HG03457 (cell line): ENCODE results near the gene ZSCAN25.
"Not testable (repeated sequence)": the region's sequence is repeated elsewhere in the genome, so short reads cannot be mapped to it uniquely, and the experiment has no call there.

ENCODE experiments used
- ATAC-seq: cut with Tn5 transposase; IDR thresholded peaks from one replicate; pipeline ENCODE4 v1.9.1; 2021; ENCODE audit warnings: moderate number of reproducible peaks; ENCODE audit not compliant: unreplicated experiment

ZSCAN25 gene

DNA sequence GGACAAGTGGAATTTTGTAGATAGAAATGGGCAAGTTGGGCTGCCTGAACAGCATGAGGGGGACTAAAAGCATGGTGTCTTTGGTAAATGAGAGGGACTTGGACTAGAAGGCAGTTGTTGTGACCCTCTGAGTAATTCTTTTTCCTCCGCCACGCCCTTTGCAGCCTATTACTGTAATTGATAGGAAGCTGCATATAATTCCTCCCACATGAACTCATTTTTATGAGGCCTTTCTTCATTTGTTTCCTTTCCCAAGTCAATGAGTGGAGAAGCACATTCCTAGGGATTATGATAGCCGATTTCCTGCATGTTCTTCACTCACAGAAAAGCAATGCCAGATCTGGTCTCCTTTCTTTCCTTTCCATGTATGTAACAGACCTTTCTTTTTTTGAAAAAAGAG, 27.7 kb downstream of the ZSCAN25 start:
- no peak for ATAC-seq

DNA sequence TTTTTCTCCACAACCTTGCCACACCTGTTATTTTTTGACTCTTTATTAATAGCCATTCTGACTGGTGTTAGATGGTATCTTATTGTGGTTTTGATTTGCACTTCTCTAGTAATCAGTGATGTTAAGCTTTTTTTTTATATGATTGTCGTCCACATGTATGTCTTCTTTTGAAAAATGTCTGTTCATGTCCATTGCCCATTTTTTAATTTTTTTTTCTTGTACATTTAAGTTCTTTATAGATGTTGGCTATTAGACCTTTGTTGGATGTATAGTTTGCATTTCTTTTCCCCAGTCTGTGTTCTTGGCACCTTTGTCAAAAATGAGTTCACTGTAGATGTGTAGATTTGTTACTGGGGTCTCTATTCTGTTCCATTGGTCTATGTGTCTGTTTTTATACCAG, 28.8 kb downstream of the ZSCAN25 start:
- ATAC-seq = no peak

DNA sequence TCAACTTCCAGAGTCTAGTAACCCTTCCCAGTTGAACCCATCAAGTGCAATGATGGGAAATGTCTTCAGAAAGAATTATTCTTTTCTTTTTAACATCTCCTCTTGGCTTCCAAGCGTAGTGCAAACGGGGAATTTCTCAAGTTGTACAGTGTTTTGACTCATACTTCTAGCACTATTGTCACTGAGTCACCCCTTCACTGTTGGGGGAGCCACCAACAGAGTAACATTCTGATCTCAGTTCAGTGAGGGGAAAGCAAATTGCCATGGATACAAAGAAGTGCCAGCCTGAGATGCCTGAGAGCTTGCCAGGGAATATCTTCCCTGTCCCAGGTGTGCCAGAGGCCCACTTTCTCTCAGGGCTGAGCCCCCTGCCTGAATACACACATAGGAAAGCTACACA, 32.1 kb downstream of the ZSCAN25 start:
- no peak for ATAC-seq

DNA sequence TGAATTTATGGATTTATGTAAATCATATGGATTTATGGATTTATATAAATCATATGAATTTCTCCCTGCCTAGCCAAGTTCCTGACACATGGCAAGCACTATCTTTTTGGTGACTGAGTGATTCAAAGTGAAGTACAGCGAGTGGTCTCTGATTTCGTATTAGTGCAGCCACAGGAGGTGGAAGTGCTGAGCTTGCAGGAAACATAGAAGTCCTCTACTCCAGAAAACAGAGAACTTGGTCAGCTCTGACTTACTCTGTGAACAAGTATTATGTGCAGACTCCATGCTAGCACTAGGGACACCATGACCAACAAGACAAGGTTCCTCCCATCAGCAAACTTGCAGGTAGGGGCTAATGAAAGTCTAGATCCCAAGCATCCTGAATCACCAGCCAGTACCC, 34.5 kb downstream of the ZSCAN25 start:
- ATAC-seq = no peak

DNA sequence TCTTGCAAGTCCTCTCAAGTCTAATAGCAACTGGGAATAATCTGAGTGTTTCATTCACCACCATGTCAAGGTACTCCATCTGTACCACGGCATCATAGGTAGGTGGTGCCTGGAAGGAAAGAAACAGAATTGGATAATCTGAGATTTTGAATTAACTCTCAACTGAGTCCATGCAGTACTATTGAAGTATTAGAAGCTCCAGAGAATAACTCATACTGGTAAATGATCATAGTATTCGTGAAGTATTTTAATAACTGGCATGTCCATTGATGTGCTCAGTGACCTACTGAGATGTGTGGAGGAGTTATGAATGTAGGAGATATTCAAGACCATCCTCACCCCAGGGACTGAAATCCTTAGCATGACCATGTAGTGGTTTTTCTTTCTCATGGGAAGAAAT, 35.9 kb downstream of the ZSCAN25 start:
- no peak for ATAC-seq

DNA sequence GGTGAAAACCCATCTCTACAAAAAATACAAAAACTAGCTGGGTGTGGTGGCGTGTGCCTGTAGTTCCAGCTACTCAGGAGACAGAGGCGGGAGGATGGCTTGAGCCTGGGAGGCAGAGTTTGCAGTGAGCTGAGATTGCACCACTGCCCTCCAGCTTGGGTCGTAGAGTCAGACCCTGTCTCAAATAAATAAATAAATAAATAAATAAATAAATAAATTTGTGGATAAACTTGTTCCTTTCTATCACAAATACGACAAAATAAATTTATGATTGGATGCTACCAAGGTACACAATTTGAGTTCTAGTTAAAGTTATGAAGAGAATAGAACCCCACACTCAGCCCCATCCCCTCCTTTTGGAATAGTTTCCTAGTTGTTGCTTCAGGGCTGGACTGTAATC, 36.5 kb downstream of the ZSCAN25 start:
- ATAC-seq = not testable (repeated sequence)

DNA sequence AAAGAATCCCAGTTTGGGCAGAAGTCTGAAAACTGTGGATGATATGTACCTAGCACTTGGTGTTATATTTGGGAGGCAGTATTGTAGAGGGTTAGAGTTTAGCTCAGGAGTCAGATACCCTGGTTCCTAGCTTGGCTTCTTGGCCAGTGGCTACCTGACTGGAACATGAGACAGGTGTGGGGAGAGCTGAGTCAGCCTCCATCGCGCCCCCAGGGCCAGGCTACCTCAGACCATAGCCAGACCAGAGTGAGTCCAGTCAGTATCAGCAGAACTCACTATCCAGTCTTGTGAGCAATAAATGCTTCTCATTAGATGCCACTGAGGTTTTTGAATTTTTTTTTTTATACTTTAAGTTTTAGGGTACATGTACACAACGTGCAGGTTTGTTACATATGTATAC, 37.0 kb downstream of the ZSCAN25 start:
- ATAC-seq = no peak

DNA sequence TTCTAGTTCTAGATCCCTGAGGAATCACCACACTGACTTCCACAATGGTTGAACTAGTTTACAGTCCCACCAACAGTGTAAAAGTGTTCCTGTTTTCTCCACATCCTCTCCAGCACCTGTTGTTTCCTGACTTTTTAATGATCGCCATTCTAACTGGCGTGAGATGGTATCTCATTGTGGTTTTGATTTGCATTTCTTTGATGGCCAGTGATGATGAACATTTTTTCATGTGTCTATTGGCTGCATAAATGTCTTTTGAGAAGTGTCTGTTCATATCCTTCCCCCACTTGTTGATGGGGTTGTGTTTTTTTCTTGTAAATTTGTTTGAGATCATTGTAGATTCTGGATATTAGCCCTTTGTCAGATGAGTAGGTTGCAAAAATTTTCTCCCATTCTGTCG, 37.9 kb downstream of the ZSCAN25 start:
- ATAC-seq = not testable (repeated sequence)

DNA sequence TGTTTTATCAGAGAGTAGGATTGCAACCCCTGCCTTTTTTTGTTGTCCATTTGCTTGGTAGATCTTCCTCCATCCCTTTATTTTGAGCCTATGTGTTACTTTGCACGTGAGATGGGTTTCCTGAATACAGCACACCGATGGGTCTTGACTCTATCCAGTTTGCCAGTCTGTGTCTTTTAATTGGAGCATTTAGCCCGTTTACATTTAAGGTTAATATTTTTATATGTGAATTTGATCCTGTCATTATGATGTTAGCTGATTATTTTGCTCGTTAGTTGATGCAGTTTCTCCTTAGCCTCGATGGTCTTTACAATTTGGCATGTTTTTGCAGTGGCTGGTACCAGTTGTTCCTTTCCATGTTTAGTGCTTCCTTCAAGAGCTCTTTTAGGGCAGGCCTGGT, 41.1 kb downstream of the ZSCAN25 start:
- not testable (repeated sequence) for ATAC-seq

DNA sequence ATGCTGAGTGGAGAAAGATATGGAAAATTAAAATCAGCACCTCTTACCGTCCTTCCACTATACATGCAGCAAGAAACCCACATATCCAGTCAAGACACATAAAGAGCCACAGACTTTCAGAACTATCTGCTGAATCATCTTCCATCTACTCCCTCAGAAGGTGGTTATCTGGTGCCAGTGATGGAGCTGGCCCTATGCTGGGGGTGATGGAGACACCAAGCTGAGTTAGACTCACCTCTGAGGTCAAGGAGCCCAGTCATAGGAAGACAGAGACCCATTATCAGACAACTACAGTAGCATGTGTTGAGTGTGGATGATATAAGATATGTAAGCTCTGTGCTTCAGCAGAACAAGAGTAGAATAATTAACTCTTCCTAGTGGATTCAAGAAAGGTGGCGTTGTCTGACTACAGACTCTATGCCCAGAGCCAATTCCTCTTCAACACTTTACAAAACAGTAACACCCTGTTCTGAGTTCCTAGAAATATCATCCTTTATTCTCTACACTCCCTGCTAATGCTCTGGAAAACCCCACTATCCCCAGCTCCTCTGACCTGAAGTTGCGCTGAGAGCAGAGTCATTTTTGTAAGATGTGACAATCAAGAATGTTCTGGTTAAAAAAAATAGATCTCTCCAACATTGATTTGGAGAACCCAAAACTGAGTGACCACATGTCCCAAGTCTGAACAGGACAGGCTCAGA, 48.7 kb downstream of the ZSCAN25 start:
- no peak for ATAC-seq

DNA sequence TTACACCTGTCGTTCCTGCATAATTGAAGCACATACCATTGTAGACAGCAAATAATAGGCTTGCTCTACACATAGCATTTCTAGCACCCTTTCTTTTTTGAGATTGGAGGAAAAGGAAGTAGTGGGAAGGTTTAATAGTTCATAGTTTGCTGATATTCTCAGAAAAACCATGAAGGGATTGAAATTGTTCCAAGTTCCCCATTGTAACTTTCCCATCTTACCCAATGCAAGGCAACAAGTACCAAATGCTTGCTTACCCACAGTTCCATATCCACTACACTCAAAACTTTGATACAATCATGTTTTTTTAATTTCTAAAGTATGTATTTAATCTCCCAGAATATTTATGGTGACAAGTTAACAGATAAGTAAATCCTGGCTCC, 49.3 kb downstream of the ZSCAN25 start:
- no peak for ATAC-seq

DNA sequence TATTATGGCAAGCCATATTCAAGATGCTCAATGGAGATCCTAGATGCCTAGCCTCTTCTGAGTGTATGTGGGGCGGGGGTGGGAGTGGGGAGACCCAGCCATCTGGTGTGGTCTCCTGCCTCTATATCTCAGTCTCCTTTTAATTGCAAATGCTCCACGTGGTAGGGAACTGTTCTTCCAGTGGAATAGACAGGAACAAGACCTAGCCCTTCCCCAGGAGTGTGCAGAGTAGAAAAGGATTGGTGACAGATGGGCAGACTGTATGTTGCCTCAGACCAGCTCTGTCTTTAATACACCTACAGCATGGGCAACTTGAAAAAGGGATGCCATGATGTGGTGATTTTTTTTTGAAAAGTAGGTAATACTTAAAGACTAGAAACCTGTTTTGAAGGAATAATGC, 50.4 kb downstream of the ZSCAN25 start:
- no peak for ATAC-seq

DNA sequence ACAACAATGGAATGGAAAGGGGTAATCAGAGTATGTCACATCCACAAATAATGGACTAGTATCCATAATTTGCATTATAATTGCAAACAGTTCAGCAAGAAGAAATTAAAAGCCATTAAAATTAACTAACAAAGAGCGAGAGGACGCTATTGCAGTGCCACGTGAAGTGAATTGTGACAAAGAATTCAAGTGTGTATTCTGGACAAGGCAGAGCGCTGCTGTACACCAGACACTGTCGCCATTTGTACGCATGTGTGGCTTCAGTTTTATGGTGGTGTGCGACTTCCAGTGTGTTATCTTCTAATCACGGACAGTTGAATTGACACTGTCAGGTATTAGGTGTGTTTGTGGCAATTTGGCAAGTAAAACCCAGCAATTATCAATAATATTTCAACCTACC, 51.8 kb downstream of the ZSCAN25 start:
- ATAC-seq = no peak

DNA sequence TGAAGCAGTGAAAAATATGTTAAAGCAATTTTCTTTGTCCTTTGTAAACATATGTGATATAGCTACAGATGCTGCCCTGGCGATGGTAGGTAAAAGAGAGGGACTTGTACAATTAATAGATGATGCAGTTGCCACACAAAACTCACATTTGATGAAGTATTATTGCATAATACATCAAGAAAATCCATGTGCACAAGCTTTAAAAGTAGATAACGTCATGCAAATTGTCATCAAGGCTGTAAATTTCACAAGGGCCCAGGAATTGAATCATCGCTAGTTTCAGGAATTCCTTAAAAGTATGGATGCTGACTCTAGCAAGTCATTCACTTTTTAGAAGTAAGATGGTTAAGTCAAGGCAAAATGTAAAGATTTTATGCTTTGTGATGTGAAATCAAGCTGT, 53.0 kb downstream of the ZSCAN25 start:
- ATAC-seq = no peak

DNA sequence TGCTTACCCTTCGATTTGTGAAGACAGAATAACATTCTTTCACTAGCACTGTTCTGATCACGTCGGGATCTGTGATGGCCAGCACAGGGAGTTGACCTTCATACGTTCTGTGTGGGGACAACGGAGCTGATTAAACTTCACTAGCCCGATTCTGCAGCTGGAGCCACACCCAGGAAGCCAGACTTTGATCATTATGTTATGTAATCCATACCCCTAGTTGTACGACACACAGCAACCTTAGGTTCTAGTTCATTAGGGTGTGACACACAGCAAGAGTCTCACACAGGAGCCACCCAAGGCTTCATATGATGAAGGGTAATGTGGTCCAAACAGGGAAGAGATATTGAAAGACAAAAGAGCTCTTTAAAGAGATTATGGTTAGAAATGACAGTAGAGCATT, 55.8 kb downstream of the ZSCAN25 start:
- no peak for ATAC-seq

DNA sequence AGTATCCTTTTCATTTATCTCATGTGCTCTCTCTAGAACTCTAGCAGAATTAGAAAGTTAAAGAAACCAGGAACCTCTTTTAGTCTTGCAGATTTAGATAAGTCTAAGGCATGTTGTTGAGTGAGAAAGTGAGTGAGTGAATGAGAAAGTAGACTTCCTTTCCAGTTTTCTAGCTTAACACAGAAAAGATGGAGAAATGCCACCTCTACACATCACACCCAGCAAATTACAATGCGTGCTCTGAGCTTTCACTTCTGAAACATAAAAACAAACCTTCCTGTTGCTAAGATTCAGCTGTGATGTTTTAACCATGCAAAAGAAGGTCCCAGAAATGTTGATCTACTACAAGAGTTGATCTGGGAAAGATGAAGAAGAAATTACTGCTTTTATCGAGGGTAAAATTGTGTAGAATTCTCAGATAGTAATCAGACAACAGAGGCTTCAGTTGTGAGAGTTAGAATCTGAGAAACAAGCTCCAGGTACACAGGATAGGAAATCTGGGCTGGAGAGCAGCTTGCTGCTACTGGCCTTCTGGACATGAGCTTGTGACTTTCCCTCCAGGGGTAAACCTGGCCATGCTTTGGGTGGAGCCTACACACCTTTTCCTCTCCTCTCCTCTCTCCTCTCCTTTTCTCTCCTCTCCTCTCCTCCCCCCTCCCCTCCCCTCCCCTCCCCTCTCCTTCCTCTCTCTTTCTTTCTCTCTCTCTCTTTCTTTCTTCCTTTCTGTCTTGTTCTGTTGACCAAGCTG, 58.4 kb downstream of the ZSCAN25 start:
- ATAC-seq = no peak

DNA sequence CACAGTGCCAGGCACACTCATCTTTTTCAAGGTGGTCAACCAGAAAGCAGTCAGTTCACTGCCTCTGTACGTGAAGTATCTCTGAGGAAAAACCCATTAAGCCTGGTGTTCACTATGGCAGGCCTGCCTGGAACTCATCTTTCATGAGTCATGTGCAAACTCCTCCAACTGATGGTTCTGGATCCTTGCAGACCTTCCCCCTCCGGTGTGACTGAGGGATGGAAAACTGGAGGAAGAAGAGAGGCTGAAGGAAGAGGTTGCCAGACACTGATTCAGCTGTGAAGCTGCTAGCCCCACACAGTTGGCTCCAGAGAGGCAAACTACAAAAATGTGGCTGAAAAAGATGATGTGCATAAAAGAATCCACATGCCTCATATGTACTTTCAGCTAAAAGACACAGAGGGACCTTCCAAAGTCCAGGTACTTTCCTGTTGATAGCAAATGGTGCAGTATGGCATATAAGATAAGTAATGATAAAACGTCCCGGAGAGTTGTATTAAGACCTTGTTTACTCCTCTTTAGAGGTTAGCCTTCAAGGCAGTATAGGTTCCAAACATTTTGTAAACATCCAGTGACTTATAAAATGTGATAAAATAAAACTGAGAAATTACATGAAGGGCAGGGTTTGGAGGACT, 60.4 kb downstream of the ZSCAN25 start:
- no peak for ATAC-seq

DNA sequence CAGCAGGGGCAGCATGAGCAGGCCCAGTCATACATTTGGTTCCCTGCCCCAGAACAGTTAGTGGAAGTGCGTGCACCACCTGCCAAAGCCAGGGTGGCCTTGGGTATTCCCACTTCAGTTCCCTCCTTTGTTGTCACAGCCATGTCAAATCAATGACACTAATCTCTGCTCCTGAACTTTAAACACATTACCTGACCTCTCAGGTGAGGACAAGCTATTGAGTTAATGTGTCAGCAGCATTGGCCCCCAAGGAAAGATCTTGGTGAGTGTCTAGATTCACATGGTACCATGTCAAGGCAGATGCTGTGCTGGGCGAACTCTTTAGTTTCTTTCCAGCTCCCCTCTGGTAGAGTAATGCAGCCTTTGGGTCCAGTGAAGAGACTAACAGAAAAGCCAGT, 60.9 kb downstream of the ZSCAN25 start:
- no peak for ATAC-seq

DNA sequence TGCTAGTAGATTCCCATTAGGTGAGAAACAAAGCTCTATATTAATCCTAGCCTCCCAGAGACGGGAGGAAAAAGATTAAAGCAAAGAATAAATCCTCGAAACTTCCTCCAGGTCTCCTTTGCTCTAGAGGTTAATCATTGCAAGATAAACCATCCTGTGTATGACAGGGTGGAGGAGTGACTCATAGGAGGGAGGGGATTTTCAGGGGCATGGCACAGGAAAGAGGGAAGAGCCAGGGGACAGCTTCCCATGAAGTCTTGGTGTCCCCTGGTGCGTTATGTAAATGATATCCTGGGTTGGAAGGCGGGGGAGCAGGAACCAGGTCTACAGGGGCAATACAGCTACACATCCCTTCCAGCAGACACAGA, 62.3 kb downstream of the ZSCAN25 start:
- ATAC-seq = no peak

DNA sequence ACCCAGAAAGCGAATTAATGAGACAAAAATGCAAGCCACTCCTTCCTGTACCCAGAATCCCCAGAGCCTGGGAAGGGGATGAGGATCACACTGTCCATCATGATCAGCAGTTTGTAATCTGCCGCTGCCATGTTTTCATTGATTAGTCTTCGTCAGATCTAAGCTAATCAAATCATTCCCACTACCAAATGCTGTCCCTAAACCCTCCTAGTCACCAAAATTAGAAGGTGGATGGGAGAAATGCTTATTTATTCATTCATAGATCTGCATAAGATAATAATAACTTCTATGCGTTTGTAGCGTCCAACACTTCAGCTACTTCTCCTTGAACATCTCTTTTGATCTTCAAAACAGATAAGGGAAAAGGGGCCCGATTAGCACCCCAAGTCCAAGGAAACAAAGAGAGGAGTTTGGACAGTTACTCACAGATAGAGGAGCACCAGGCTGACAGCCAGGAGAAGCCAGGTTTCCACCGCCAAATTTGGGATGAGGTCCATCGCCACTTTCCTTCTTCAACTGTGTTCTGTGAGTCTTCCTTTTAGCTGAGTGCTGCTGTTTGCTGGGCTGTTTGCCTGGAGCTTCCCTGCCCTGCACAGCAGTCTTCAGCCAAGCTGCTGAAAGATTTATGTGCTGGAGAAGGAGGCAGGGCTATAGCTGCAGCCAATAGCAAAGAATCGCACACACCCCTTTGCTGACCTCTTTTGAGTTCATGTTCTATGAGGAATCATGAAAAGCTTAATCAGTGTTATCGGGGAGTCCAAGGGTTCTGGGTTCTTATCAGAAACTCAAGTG, 62.9 kb downstream of the ZSCAN25 start, which contains the start of gene CYP3A5:
Gene CYP3A5 (minus strand): TSS at position 597 of the 792 bp plus-strand sequence. CDS start 100 bp downstream, at position 497.
- ATAC-seq = no peak
